Small intestine (tissue), 7 donors: ENCODE measurements around the gene SOX9. TPM values are rescaled to one million over a fixed set of nuclear protein-coding genes. Genes with fewer than 3 reads are reported as not detected.
A peak's percentile ranks its signal among the peaks of the same experiment; 100 is the strongest.

Experiments
- DNase-seq, 2 donors: peaks; one replicate each; pipeline versions ENCODE4 v3.0.0 to v3.0.0-alpha.2; 2013
- FAIRE-seq: peaks from 2 replicates; lab custom pipeline; 2012; peaks lifted over from hg19 to GRCh38; lab: Jason Lieb, UNC
- H3K27ac ChIP-seq, 3 donors: one replicate each; pipeline ENCODE4 v1.5.1; 2013; ENCODE audit warnings: low read length in 2 of 3, mild to moderate bottlenecking in 2 of 3, control low read depth in 1 of 3, inconsistent platforms in 1 of 3, low read depth in 1 of 3, moderate library complexity in 1 of 3
- H3K27me3 ChIP-seq, 3 donors: one replicate each; pipeline ENCODE4 v1.6.1; 2013; ENCODE audit warnings: low read length in 3 of 3, inconsistent platforms in 1 of 3; ENCODE audit not compliant: control insufficient read depth in 3 of 3, insufficient read depth in 3 of 3
- H3K36me3 ChIP-seq, 3 donors: one replicate each; pipeline ENCODE4 v1.6.1; 2013; ENCODE audit warnings: low read length in 3 of 3, inconsistent platforms in 1 of 3, low read depth in 1 of 3, mild to moderate bottlenecking in 1 of 3, moderate library complexity in 1 of 3; ENCODE audit not compliant: control insufficient read depth in 3 of 3, insufficient read depth in 2 of 3
- H3K4me1 ChIP-seq, 3 donors: one replicate each; pipeline ENCODE4 v1.6.1; 2013; ENCODE audit warnings: low read length in 2 of 3, inconsistent platforms in 1 of 3, low read depth in 1 of 3, mild to moderate bottlenecking in 1 of 3, moderate library complexity in 1 of 3; ENCODE audit not compliant: control insufficient read depth in 3 of 3, insufficient read depth in 2 of 3
- H3K4me3 ChIP-seq, 3 donors: one replicate each; pipeline ENCODE4 v1.5.1; 2013; ENCODE audit warnings: low read length in 3 of 3, control low read depth in 1 of 3, inconsistent platforms in 1 of 3, low read depth in 1 of 3, mild to moderate bottlenecking in 1 of 3, moderate library complexity in 1 of 3
- H3K9me3 ChIP-seq, 2 donors: one replicate each; pipeline ENCODE4 v1.6.1; 2013; ENCODE audit warnings: low read depth in 1 of 2, low read length in 1 of 2; ENCODE audit not compliant: control insufficient read depth in 2 of 2, insufficient read depth in 1 of 2
- WGBS, 3 donors: extraction: QIAGEN DNeasy Blood & Tissue Kit; methylation state at CpG; one replicate each; pipeline ENCODE4 v1.1.7; 2013; 5-methylcytosine and 5-hydroxymethylcytosine counted together
- polyA plus RNA-seq, 4 donors: library from polyadenylated mRNA; stranded (reverse) in 3 of 4; unstranded in 1 of 4; fragments of 200-250 nt in 3 of 4; fragments of 120-200 nt in 1 of 4; gene quantifications; one replicate each; pipeline versions ENCODE4 v1.2.1 to v1.2.3, GENCODE V29; 2013
- donor health status: healthy with polysubstance abuse.
- donor health status: control.
- donor health status: control.
- donor health status: Bipolar disorder and iron deficiency.
- donor health status: healthy.

SOX9 gene
- polyA plus RNA-seq, 4 donors: 3.0 to 45.6 (median 13.3) TPM

DNA sequence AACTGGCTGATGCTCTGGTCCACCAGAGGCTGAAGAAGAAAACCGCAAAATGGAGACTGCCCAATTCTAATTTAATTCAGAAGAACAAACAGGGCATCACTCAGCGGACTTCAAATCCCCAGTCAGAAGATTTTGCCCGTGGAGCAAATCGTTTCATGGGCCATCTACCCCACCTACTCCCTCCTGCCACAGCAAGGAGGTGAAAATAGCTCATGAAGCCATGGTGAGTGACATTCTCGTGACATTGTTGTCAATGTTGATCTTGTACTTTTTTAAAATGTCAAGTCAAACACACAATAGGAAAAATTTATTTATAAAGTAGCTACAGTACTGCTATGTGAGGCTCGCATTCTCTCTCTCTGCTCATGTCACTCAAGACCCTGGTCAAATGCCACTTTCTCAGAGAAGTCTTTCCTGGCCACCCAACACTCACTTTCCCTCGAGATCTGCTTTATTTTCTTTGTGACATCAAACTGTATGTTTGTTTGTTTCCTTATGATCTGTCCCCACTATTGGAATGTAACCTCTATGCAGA lies 31.3 kb upstream of the SOX9 start:
- Histone ChIP-seq H3K9me3 (no peaks in the 10 kb centered on the region), H3K4me3 (no peak overlapping the region), H3K27ac (no peak overlapping the region), H3K27me3 (no peaks in the 10 kb centered on the region), H3K36me3 (no peaks in the 10 kb centered on the region), H3K4me1 (no peaks in the 10 kb centered on the region)
- WGBS, 3 donors: 77 to 82% (median 81%) methylated on average over 7 of the region's 7 CpGs
- DNase-seq: no peak
- FAIRE-seq: no peak

DNA sequence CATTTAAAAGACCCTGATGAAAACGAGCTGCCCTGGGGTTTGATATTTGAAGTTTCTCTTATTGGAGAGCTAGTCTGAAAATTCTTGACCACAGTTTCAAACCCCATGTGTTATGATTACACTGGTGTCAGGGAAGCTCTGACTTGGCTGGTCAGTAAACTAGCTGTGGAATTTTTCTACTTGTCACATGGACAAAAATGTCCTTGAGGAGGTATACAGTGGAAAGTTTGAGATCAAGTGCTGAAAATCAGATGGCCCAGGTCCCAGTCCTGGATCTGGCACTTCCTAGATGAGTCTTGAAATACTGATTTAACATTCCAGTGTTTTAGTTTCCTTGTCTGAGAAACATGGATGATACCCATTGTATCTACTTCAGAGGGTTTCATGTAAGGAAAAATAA lies 30.7 kb upstream of the SOX9 start:
- no peaks in the 10 kb centered on the region for H3K9me3 ChIP-seq
- H3K4me3 ChIP-seq: no peak overlapping the region
- no peaks in the 10 kb centered on the region for H3K27me3 ChIP-seq
- 45 to 91% (median 54%) methylated on average over 1 of the region's 1 CpG for WGBS, 3 donors
- no peak overlapping the region for H3K27ac ChIP-seq
- H3K4me1 ChIP-seq: no peaks in the 10 kb centered on the region
- DNase-seq (no peak), FAIRE-seq (no peak)
- H3K36me3 ChIP-seq: no peaks in the 10 kb centered on the region

DNA sequence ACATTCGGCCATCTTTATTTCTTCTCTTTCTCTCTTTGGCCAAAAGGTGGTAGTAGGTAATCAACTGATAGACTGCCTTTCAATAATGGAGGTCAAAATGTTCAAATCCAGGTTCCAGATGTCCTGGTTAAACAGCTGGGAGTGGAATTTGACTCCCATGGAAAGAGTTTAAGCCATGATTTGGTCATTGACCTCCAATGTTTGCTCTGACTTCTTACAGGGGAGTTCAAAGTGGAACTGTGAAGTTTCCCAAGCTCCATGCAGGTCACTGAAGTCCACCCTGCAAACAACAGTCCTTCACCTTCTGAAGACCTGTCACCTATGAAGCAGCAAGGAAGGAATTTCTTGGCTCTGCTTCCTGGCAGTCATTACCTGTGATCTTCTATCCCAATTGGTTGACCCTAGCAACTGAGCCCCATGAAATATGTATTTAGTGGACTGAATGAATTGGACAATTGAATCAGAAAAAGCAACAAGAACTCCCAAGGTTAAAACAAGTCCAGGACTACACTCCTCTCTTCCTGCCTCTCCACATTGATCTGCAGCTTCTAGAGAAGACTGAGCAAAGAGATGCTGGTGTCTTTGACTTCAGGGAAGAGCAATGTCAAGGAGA lies 28.0 kb upstream of the SOX9 start:
- Histone ChIP-seq H3K27me3 (no peaks in the 10 kb centered on the region), H3K4me1 (no peaks in the 10 kb centered on the region), H3K36me3 (no peaks in the 10 kb centered on the region), H3K9me3 (no peaks in the 10 kb centered on the region), H3K4me3 (no peak overlapping the region), H3K27ac (no peak overlapping the region)
- DNase-seq (no peak), FAIRE-seq (no peak)
- WGBS, 3 donors: 47 to 91% (median 82%) methylated on average over 1 of the region's 1 CpG

DNA sequence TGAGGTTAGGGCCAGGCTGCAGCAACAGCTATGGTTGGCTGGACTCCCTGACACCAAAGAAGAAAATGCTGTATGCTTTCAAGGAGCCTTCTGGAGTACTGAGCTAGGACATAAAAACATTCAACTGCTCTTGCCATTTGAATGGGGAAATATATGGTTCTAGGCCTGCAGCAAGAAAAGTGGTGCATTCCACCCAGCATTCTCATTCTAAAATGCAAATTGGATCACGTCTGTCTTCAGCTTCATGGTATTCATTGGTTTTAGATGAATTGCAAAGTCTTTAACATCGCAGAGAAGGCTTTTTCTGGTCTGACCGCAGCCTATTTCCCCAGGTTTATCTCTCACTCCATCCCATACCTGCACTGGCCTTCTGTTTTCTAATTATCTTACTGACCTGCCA lies 27.1 kb upstream of the SOX9 start:
- DNase-seq (no peak), FAIRE-seq (no peak)
- Histone ChIP-seq H3K4me3 (no peak overlapping the region), H3K4me1 (no peaks in the 10 kb centered on the region), H3K36me3 (no peaks in the 10 kb centered on the region), H3K27me3 (no peaks in the 10 kb centered on the region), H3K9me3 (no peaks in the 10 kb centered on the region), H3K27ac (no peak overlapping the region)
- 82 to 92% (median 84%) methylated on average over 3 of the region's 3 CpGs for WGBS, 3 donors

DNA sequence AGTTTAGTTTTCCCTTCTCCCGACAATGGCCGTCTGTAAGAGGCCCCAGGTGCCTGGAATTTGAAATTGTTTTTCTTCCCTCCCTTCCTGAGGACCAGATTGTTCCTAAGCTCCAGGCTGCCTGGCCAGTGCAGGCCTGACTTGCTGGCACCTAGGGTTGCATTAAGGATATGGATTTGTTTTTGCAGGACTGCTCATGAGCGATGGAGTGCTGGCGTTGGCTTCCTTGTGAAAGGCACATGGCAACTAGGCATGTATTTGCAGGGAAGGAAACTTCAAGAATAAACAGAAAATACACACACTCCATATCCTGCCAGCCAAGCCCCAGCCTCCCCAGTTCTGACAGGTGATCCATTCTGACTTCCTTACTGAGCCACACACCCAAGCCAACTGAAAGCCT lies 25.5 kb upstream of the SOX9 start:
- Histone ChIP-seq H3K27me3 (no peaks in the 10 kb centered on the region), H3K27ac (no peak overlapping the region), H3K36me3 (no peaks in the 10 kb centered on the region), H3K4me1 (no peaks in the 10 kb centered on the region), H3K9me3 (no peaks in the 10 kb centered on the region), H3K4me3 (no peak overlapping the region)
- no peak for DNase-seq
- WGBS, 3 donors: 69 to 92% (median 88%) methylated on average over 4 of the region's 4 CpGs
- FAIRE-seq: no peak

DNA sequence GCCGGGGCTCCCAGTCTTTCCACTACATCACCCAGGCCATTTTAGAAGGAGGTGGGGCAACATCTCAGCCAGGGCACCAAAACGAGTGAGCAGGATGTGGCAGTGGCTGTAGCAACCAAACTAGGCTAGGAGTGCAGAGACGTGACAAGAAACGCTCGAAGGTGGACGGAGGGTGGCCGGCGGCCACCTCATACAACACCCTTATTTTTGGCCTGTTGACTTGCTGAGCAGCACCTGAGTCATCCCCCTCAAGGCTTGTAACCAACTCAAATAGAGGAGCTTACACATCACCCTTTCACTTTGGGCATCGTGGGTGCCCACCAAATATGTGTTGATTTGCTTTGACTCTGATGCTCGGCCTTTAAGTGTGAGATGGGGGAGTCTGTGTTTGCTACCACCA lies 23.7 kb upstream of the SOX9 start:
- Histone ChIP-seq H3K9me3 (no peaks in the 10 kb centered on the region), H3K4me1 (no peaks in the 10 kb centered on the region), H3K27ac (no peak overlapping the region), H3K4me3 (no peak overlapping the region), H3K27me3 (no peaks in the 10 kb centered on the region), H3K36me3 (no peaks in the 10 kb centered on the region)
- 86 to 90% (median 89%) methylated on average over 10 of the region's 10 CpGs for WGBS, 3 donors
- FAIRE-seq: no peak
- no peak for DNase-seq

DNA sequence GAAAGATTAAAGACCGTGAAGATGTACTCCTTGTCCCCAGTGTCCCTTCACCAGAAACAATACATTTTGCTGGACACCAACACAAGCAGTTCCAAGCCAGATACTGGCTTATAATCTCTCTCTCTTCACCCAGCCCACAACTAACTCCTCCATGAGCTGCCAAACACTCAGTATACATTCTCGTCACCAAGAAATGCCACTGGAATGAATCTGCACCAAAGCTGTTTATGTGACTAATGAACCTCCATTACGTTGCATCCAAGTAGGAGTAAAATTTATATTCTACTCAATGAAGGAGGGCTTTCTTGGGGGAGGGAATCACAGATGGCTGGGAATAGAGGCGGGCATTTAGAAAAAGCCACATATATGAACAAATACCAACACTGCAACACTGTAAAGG lies 20.9 kb upstream of the SOX9 start:
- FAIRE-seq: no peak
- WGBS, 3 donors: 82 to 92% (median 89%) methylated on average over 4 of the region's 4 CpGs
- H3K27me3 ChIP-seq: no peaks in the 10 kb centered on the region

DNA sequence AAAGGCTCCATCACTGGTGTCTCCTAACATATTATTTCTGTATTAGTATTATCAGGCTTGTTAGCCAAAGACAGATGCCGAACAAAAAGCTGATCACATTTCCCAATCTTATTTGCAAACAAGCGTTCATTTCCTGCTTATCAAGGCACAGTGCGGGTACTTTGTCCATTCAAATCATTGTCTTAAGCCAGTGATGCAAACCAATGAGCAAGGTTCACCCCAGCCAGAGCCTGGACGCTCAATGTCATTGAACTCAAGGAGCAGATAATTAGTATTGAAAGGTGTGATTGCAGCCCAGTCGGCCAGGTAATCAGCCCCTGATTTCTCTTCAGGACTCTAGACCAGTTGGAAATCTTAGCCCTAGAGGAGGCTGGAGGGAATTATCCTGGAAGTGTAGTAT lies 20.4 kb upstream of the SOX9 start:
- Histone ChIP-seq H3K27me3 (no peaks in the 10 kb centered on the region), H3K4me3 (no peak overlapping the region), H3K4me1 (no peaks in the 10 kb centered on the region), H3K9me3 (no peaks in the 10 kb centered on the region), H3K36me3 (no peaks in the 10 kb centered on the region), H3K27ac (no peak overlapping the region)
- no peak for FAIRE-seq
- DNase-seq: peak; percentile 57 to 62
- 34 to 61% (median 48%) methylated on average over 5 of the region's 5 CpGs for WGBS, 3 donors

More for the DNA sequence above, 20.9 kb upstream of the SOX9 start:
- H3K36me3 ChIP-seq: no peaks in the 10 kb centered on the region
- H3K9me3 ChIP-seq: no peaks in the 10 kb centered on the region
- no peak overlapping the region for H3K27ac ChIP-seq
- H3K4me1 ChIP-seq: no peaks in the 10 kb centered on the region
- no peak for DNase-seq
- H3K4me3 ChIP-seq: no peak overlapping the region

DNA sequence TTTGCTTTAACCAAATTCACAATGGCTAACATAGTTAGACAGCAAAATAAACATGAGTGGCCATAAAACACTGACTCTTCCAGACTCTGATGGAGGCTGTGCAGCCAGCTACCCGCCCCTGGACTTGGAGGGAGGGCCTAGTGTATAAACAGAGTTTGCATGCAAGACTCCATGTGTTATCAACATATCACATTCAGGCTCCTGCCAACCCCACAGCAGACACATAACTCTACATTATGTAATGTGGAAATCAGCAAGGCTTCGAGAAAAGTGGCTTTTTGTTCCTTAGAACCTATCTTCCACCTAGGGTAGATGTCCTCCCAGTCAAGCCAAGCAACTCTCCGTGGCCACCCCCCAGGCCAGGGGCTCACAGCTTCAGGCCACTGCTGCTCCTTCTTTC lies 19.3 kb upstream of the SOX9 start:
- no peaks in the 10 kb centered on the region for H3K27me3 ChIP-seq
- no peak for DNase-seq
- FAIRE-seq: no peak
- H3K36me3 ChIP-seq: no peaks in the 10 kb centered on the region
- no peak overlapping the region for H3K4me3 ChIP-seq
- no peak overlapping the region for H3K27ac ChIP-seq
- H3K9me3 ChIP-seq: no peaks in the 10 kb centered on the region
- WGBS, 3 donors: 66 to 82% (median 80%) methylated on average over 3 of the region's 3 CpGs
- no peaks in the 10 kb centered on the region for H3K4me1 ChIP-seq
